Pancreas (tissue), 10 donors: ENCODE results near the gene SPATA21. TPM values are rescaled to one million over a fixed set of nuclear protein-coding genes. Genes with fewer than 3 reads are reported as not detected.

Experiments used
- ATAC-seq, 4 donors: fragments of 200-7000 bp; cut with Tn5 transposase; one replicate each; pipeline versions ENCODE4 v1.8.0 to v1.9.1; 2020; ENCODE audit warnings: mild to moderate bottlenecking in 4 of 4, moderate library complexity in 4 of 4
- DNase-seq, 6 donors: peaks; one replicate each; pipeline ENCODE4 v3.0.0-alpha.2; 2020
- FAIRE-seq: peaks from 2 replicates; lab custom pipeline; 2012; peaks lifted over from hg19 to GRCh38; lab: Jason Lieb, UNC
- H3K27ac ChIP-seq, 4 donors: fragments of 200-600 bp; sonication (generic); 1 replicate in 3 of 4; 2 replicates in 1 of 4; pipeline versions ENCODE4 v1.5.0 to v1.8.0; 2020
- H3K27me3 ChIP-seq, 4 donors: fragments of 200-600 bp; one replicate each; pipeline ENCODE4 v1.8.0; 2021
- H3K36me3 ChIP-seq, 3 donors: fragments of 200-600 bp; sonication (generic) in 1 of 3; one replicate each; pipeline versions ENCODE4 v1.5.0 to v1.8.0; 2020 to 2021
- H3K4me1 ChIP-seq, 3 donors: fragments of 200-600 bp; one replicate each; pipeline ENCODE4 v1.8.0; 2021
- H3K4me3 ChIP-seq, 4 donors: fragments of 200-600 bp; sonication (generic) in 2 of 4; one replicate each; pipeline versions ENCODE4 v1.5.0 to v1.8.0; 2020 to 2021
- H3K9me3 ChIP-seq, 4 donors: fragments of 200-600 bp; one replicate each; pipeline ENCODE4 v1.8.0; 2021
- CTCF ChIP-seq, 4 donors: fragments of 200-600 bp; sonication (generic) in 3 of 4; IDR thresholded peaks; one replicate each; pipeline versions ENCODE4 v1.5.0 to v1.8.0; 2021; ENCODE audit warnings: antibody characterized with exemption in 4 of 4
- WGBS, 2 donors: extraction: QIAGEN DNeasy Blood & Tissue Kit; methylation state at CpG; one replicate each; pipeline ENCODE4 v1.1.7; 2013; 5-methylcytosine and 5-hydroxymethylcytosine counted together
- intact Hi-C, 3 donors: fragments of 100-400 bp; cut with DNase I; formaldehyde crosslinking; loops; one replicate each; pipeline versions ENCODE4 v1.11.1 to v1.14.2; 2022
- polyA plus RNA-seq, 2 donors: library from polyadenylated mRNA; stranded (reverse); fragments of 200-250 nt; gene quantifications; one replicate each; pipeline ENCODE4 v1.2.3, GENCODE V29; 2013
- total RNA-seq, 6 donors: library from RNA; stranded (reverse); fragmentation: NEBNext Ultra II Directional in 4 of 6; extraction: Animal tissue kit (Norgen Biotek cat#: 25700) in 4 of 6; gene quantifications; one replicate each; pipeline versions ENCODE4 v1.2.1 to v1.2.4, GENCODE V29; 2021 to 2023
- donor health status: healthy with polysubstance abuse.
- donor health status: DM: no; HTN: no; CAD: no; lungs with moderate emphysema.
- donor health status: DM: no; HTN: no; CAD: no.
- donor health status: control.
- donor health status: control.
- donor health status: Bipolar disorder and iron deficiency.
- donor health status: DM: yes; HTN: yes; CAD: no.
- donor health status: DM: no; HTN: no; CAD: no.
- donor health status: DM: no; HTN: no; CAD: no.
- donor health status: DM: yes; HTN: yes; CAD: no.

SPATA21 gene
- total and polyA plus RNA-seq, 8 donors = 0.53 to 0.90 (median 0.77) TPM; not detected in 5

- Histone ChIP-seq H3K36me3 (peaks cover 0 to 4% (median 0%) of the 10 kb centered on the region in 3 donors), H3K4me1 (no peaks in the 10 kb centered on the region), H3K27me3 (no peaks in the 10 kb centered on the region), H3K27ac (no peak overlapping the region), H3K9me3 (no peaks in the 10 kb centered on the region), H3K4me3 (no peak overlapping the region)
- no peak for TF ChIP-seq CTCF (IDR thresholded peaks at IDR 0.05)
- FAIRE-seq (no peak), ATAC-seq (no peak), DNase-seq (peak in 1 of 6 donors; percentile 25)
- 92 to 94% methylated on average over 21 of the region's 21 CpGs for WGBS, 2 donors
- intact Hi-C loops = no loop called here
Observed at GRCh38 chr1:16464917-16465625, 27.8 kb upstream of the SPATA21 start.

GRCh38 chr1:16462773-16463330, 25.6 kb upstream of the SPATA21 start:
- 93 to 95% methylated on average over 7 of the region's 7 CpGs for WGBS, 2 donors
- intact Hi-C loops = no loop called here
- FAIRE-seq (no peak), DNase-seq (no peak), ATAC-seq (no peak)
- peaks cover 0 to 26% (median 18%) of the 10 kb centered on the region in 3 donors for H3K36me3 ChIP-seq
- H3K4me3 ChIP-seq = no peak overlapping the region
- no peak overlapping the region for H3K27ac ChIP-seq
- H3K9me3 ChIP-seq = no peaks in the 10 kb centered on the region
- H3K27me3 ChIP-seq = no peaks in the 10 kb centered on the region
- H3K4me1 ChIP-seq = no peaks in the 10 kb centered on the region
- TF ChIP-seq CTCF (IDR thresholded peaks at IDR 0.05) = no peak

- intact Hi-C loops = no loop called here
- Histone ChIP-seq H3K4me1 (no peaks in the 10 kb centered on the region), H3K27ac (no peak overlapping the region), H3K4me3 (no peak overlapping the region), H3K36me3 (peaks cover 0 to 30% (median 18%) of the 10 kb centered on the region in 3 donors), H3K27me3 (no peaks in the 10 kb centered on the region), H3K9me3 (no peaks in the 10 kb centered on the region)
- FAIRE-seq (no peak), ATAC-seq (no peak), DNase-seq (no peak)
- 95 to 96% methylated on average over 3 of the region's 3 CpGs for WGBS, 2 donors
- TF ChIP-seq CTCF (IDR thresholded peaks at IDR 0.05) = no peak
Observed at GRCh38 chr1:16461681-16462080, 24.5 kb upstream of the SPATA21 start.

- Histone ChIP-seq H3K36me3 (peaks cover 0 to 40% (median 18%) of the 10 kb centered on the region in 3 donors), H3K4me3 (no peak overlapping the region), H3K27ac (no peak overlapping the region), H3K27me3 (no peaks in the 10 kb centered on the region), H3K4me1 (no peaks in the 10 kb centered on the region), H3K9me3 (no peaks in the 10 kb centered on the region)
- DNase-seq (no peak), ATAC-seq (no peak), FAIRE-seq (no peak)
- 89 to 94% methylated on average over 6 of the region's 6 CpGs for WGBS, 2 donors
- TF ChIP-seq CTCF (IDR thresholded peaks at IDR 0.05) = no peak
- intact Hi-C loops = no loop called here
Observed at GRCh38 chr1:16459352-16459925, 22.2 kb upstream of the SPATA21 start.
